ENCODE data around the gene LRBA. TPM values are rescaled to one million over a fixed set of nuclear protein-coding genes. Genes with fewer than 3 reads are reported as not detected.

The LRBA gene
- total RNA-seq, 1 experiment from 2014 or later: 55.3 TPM

- H2BK12ac ChIP-seq (ENCODE audit: insufficient read length, low read depth, low read length): no peak overlapping the region
- no peak overlapping the region for H3K56ac ChIP-seq (ENCODE audit: insufficient read length, low read depth, low read length)
- H3K9me3 Mint-ChIP-seq: no peaks in the 10 kb centered on the region
- no peaks in the 10 kb centered on the region for H3K4me1 Mint-ChIP-seq
- H3K23ac ChIP-seq (ENCODE audit: insufficient read length, low read depth, low read length): no peak overlapping the region
- H3K27ac Mint-ChIP-seq: no peak overlapping the region
- H3K18ac ChIP-seq (ENCODE audit: insufficient read length, low read depth, low read length): no peak overlapping the region
- H3K9me3 ChIP-seq (ENCODE audit: control insufficient read depth, low read depth, low read length): no peaks in the 10 kb centered on the region
- no peak overlapping the region for H3K27ac ChIP-seq (ENCODE audit: insufficient read length, low read depth, low read length)
- H4K8ac ChIP-seq (replicated peaks; ENCODE audit: insufficient read length, low read depth, low read length): no peak overlapping the region
- no peak overlapping the region for H4K91ac ChIP-seq (ENCODE audit: insufficient read length, low read depth, low read length)
- DNase-seq: no peak
- no peak overlapping the region for H3K4ac ChIP-seq (ENCODE audit: low read depth, low read length)
- H3T11ph ChIP-seq (ENCODE audit: low read length): no peak overlapping the region
- H3K27me3 Mint-ChIP-seq (ENCODE audit: low read depth): no peaks in the 10 kb centered on the region
- H2AFZ ChIP-seq (ENCODE audit: low read length): no peak overlapping the region
- no peak overlapping the region for H2BK120ac ChIP-seq (ENCODE audit: low read depth, low read length, poor library complexity, severe bottlenecking)
- no peak overlapping the region for H2BK5ac ChIP-seq (ENCODE audit: insufficient read length, low read length)
- H3K14ac ChIP-seq (ENCODE audit: insufficient read depth, low read length): no peak overlapping the region
- no peak for TF ChIP-seq CTCF (conservative IDR thresholded peaks at IDR 0.05)
- H3K4me1 ChIP-seq (ENCODE audit: insufficient read depth, low read length): no peaks in the 10 kb centered on the region
- no peak overlapping the region for H2BK15ac ChIP-seq (ENCODE audit: low read depth, low read length)
- no peaks in the 10 kb centered on the region for H4K20me1 ChIP-seq (ENCODE audit: control insufficient read depth, insufficient read depth, insufficient read length)
- no peaks in the 10 kb centered on the region for H3K27me3 ChIP-seq (ENCODE audit: insufficient read depth, low read length)
- no peaks in the 10 kb centered on the region for H3K79me1 ChIP-seq (ENCODE audit: insufficient read depth, low read depth, low read length, poor library complexity, severe bottlenecking)
- no peak overlapping the region for H2BK20ac ChIP-seq (ENCODE audit: low read depth, low read length, poor library complexity, severe bottlenecking)
- no peaks in the 10 kb centered on the region for H3K36me3 Mint-ChIP-seq (ENCODE audit: insufficient read depth in 1 of 3, low read depth in 3 of 3)
- no peak overlapping the region for H2AK5ac ChIP-seq (ENCODE audit: insufficient read length, low read length)
- no peak overlapping the region for H4K5ac ChIP-seq (ENCODE audit: insufficient read length, low read depth, low read length)
- H3K4me2 ChIP-seq (ENCODE audit: insufficient read depth, insufficient read length, low read length): no peak overlapping the region
- no peak overlapping the region for H3K4me3 Mint-ChIP-seq
- no peaks in the 10 kb centered on the region for H3K79me2 ChIP-seq (ENCODE audit: insufficient read depth, low read length)
- WGBS (ENCODE audit: extremely low coverage, insufficient read length, low lambda C conversion rate): no CpG with 5 or more reads among the region's 1 CpG
- H3K23me2 ChIP-seq (ENCODE audit: insufficient read length, low read depth, low read length, poor library complexity, severe bottlenecking): no peaks in the 10 kb centered on the region
- H3K9ac ChIP-seq (ENCODE audit: extremely low read depth, insufficient read length, low read length): no peak overlapping the region
Observed at GRCh38 chr4:150475763-150476162, 539.3 kb downstream of the LRBA start.
